Stimulated activated CD8-positive, alpha-beta memory T cell treated with anti-CD3 and anti-CD28 coated beads, Interleukin-2, amount 100 ng/mL, for 48 hours (primary cell): ENCODE results near the gene SMIM1.

Experiments
- DNase-seq, 2 donors: peaks; one replicate each; pipeline ENCODE4 v3.0.0-alpha.2; 2020; ENCODE audit warnings: low read depth in 2 of 2

The SMIM1 gene

DNA sequence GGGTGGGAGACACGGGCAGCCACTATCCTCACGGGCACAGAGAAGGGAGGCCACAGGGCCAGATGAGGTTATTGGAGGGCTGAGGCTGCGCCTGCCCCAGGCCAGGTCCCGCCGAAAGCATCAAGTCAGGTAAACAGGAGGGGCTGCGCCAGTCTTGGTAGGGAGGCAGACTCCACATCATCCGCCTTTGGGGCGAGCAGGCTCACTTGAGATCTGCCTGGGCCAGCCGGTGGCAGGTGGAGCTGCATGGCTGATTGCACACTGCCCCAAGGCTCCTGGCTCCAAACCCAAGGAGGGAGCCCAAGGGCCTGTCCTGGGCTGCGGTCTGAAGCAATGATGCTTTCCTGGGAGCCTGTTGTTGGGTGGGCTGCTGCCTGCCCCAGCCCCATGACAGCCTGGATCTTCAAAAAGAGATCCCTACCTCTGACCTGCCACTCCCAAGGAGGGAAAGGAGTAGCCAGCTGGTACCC is 4.6 kb downstream of the SMIM1 start:
- no peak for DNase-seq

DNA sequence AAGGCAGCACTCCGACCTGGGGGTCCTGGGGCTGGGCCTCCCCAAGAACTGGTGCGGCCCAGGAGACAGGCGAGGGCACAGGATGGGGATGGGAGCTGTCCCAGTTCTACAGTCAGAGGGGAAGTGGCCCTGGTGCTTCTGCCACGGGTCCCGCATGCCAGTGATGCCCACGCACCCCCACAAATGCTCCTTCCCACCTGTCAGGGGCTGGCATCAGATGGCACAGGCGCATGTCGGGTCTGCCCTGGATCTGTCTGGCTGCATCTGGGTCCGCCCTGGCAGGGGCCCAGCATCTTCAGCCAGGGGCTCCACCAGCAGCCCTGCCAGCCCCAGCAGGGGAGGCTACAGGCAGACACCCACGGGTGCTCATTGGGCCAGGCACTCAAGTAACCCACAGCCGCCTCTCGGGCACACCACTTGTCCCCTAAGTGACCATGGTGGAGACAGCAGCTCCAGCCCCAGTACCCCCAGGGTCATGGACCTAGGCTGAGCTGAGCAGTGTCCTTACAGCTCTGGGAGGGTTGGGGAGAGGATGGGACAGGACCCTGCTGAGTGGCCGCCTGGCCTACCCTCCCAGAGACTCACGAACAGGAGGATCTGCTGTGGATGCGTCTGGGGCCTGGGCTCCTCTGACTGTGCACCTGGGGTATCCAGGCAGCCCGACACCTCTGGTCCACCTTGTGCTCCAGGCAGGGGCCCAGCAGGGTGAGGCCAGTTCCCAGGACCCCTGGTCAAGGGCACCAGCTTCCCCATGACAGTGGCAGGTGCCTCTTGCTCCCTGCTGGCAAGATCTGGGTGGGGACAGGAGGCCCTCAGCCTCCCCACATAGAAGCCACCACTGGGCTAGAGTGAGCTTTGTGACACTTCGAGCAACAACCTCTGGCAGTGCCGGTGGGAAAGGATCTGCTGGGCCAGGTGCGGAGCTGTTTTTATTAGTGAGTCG is 5.4 kb downstream of the SMIM1 start:
- no peak for DNase-seq

DNA sequence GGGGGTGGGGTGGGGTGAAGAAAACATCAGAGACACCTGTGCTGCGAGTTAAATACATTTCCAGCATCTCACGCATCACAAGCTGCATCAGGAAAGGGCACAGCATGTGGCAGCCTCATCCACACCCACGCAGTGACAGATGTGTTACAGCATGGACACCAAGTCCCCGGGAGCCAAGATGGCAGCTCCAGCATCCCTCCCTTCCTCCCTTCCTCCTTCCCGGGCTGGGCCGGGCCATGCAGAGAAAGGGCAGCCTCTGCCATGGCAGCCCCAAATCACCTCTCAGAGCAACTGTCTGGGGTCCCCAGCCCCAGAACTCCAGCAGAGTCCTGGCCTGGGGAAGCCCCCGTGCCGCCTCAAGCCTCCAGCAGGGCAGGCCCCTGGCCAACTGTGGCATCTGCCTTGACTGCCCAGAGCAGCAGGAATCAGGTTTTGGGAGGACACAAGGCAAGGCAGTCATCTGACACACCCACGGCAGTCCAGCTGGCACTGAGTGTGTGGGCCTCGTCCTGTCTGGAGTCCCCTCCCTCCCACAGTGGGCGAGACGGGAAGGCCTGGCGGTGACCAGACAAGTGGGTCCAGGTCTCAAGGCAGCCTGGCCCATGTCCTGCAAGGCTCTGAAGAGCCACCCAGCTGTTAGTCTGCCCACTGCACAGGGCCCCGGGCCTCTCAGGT is 6.2 kb downstream of the SMIM1 start:
- DNase-seq, result no peak

DNA sequence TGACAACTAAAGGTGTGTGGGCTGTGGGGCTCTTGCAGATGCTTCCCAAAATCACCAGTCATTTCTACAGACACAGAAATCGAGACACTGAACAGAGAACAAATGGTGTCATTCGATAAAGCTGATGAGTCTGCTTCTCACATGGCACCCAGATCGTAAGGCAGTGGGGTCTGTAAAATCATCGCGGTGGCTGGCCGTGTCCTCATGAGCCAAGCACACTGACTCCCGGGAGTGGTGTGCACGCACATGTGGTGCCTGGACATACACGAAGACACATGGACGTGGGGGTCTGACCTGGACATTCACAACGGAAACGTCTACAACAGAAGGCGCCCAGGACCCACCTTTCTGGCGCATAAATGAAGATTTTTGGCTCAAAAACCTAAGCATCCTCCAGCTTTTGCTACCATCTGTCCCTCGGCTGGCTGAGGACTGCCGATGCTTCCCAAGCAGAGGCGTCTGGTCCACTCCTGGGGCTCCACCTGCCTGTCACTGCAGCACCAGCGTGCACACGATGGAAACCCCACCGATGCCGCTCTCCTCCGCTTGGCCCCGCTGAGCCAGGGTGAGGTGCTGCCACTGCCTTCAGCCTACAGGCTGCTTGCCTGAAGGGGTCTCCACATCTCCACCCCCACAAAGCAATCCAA is 6.8 kb downstream of the SMIM1 start:
- no peak for DNase-seq

DNA sequence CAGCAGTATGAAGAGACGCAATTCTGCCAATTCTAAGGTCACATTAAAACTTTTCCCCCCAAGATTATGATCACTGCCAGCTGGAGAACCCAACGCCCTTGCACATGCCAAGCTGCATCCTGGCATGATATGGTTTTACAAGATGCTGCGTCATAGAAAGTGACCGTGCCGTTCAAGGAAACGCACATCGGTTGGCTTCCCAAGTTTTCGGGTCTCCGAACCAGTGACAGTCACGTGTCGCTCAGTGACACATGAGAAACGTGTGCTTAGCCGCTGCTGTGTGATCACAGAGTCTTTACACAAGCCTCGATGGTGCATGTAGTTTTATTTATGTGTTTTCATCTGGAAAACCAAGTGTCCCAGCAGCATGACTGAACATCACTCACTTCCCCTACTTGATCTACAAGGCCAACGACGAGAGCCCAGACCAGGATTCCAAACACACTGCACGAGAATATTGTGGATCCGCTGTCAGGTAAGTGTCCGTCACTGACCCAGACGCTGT is 7.4 kb downstream of the SMIM1 start:
- DNase-seq, result no peak

DNA sequence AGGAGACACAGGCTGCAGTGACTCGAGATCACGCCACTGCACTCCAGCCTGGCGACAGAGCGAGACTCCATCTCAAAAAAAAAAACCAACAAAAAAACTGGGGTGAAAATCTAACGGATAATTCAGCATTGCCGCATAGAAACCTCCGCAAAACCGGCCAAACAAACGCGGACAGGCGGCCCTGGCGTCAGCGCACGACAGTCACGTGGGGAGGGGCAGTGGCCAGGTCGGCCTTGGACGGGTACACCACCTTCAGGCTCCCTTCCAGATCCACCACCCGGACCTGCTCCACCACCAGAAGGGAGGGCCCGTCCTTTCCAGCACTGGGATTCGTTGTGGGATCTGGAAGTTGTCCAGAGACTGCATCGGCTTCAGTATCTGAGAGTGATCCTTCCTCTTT is 8.4 kb downstream of the SMIM1 start:
- DNase-seq, result no peak

DNA sequence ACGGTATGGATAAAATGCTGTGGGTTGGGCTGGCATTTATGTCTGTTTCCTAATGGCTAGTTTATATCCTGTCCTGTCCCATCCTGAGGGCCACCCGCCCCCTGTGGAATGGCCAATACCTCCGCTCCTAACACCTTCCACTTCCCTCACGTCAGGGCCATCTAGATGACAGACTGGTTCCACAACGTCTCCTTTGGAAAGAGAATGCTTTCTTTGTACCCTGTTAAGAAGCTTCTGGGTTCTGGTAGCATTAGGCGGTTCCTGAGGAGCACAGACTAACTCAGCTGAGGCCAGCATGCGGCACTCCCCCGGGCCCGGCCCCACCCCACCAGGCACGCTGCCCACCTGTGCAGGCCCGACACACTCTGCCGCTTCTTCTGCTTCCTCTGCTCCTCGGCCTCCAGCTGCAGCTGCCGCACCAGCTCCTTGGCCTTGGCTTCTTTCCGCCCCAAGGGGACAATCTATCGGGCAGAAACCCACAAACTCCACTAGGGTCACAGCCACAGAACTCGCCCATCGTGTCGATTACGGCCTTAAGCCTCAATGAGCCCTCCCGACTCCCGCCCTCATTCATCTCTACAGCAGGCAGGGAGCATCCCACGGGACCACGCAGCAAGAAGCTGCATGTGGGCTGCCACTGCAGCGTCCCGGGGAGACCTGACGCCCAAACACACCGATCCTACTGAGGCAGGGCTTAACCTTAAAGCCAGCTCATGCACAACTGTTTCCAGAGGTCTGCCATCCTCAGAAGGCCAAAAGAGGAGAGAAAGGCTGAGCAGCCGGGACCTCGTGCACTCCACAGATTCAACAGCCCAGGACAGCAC is 11.3 kb downstream of the SMIM1 start:
- DNase-seq, result no peak

DNA sequence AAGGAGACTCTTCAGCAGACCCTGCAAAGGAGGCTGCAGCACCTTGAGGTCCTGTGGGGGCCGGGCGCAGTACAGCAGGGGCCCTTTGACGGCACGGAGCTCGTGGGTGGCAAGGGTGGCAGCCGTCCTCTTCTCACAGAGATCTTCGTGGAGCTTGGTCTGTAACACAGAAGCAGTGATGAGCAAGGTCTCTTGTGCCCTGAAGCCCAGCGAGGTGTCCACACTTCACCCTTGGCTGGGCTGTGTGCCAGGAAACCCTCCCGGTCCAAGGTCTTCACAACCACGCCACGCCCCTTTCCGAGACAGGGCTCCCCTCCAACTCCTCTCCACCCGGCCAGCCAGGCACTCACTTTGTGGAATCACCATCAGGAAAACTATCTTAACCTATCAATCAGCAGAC is 12.5 kb downstream of the SMIM1 start:
- no peak for DNase-seq

DNA sequence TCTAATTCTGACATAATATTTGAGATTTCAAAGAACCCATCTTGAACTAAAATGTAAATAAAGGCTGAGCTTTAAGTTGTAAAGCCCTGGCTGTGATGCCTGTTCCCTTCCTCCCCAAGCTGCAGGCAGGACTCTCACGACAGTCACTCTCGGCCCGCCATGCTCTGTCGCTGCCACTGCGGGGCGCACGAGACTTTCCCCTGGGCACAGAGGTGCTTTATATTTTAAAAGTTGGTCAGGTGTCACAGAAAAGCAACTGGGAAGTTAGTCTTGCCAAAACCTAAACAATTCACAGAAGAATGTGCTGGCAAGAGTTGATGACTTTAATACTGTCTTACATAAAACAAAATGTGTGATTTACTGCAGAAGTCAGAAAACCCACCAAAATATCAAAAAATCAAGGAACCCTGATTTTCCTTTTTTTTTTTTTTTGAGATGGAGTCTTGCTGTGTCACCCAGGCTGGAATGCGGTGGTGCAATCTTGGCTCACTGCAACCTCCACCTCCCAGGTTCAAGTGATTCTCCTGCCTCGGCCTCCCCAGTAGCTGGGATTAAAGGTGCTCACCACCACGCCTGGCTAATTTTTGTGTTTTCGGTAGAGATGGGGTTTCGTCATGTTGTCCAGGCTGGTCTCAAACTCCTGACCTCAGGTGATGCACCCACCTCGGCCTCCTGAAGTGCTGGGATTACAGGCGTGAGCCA is 13.1 kb downstream of the SMIM1 start:
- no peak for DNase-seq

DNA sequence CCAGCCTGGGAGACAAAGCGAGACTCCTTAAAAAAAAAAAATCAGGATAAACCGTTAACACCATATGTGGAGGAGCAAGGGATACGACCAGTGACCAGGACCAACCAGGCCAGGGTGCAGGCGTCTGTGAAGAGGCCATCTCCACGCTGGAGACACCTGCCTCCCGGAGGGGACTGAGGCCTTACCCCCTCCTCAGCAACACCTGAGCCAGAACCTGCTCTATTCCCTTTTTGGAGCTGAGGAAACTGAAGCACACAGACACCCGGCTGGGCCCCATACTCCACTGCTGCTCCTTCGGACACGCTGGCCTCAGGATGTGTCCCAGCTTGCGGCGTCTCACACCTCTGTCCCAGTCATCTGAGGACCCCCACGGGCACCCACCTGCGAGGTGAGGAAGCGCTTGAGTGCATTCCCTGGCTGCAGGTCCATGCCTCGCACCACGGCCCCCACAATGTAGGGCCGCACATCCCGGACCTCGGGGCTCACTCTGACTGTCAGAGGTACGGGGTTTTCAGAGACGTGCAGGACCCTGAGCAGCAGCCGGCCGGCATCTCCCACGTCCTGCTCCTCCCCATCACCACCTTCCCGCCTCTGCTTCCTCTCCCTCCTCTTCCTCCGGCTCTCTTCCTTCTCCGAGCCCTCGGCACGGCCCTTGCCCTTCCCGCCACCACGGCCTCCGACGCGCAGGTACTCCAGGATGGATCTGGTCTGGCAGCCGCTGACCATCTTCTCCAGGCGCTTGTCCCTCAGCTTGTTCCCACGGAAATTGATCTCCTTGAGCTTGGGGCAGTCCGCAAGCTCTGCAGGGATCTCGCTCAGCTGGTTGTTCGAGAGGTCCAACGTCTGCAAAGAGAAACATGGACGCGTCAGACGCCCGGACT is 14.2 kb downstream of the SMIM1 start:
- no peak for DNase-seq

DNA sequence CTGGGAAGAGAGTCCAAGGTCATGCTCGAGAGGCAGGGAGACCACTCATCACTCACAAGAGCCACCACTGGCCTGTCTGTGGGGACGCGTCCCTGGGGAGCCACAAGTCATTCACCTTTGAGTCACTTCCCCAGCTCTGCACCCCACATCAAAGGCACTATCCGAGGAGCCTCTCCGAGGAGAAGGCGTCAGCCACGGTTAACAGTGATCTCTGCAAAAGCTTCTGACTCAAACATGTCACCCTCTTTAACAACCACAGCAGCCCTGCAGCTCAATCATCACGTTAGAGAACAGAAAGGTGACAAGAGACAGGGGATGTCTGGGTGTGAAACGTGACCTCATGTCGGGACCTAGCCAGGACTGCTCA is 14.8 kb downstream of the SMIM1 start:
- DNase-seq, result peak in 1 of 2 donors; percentile 40

DNA sequence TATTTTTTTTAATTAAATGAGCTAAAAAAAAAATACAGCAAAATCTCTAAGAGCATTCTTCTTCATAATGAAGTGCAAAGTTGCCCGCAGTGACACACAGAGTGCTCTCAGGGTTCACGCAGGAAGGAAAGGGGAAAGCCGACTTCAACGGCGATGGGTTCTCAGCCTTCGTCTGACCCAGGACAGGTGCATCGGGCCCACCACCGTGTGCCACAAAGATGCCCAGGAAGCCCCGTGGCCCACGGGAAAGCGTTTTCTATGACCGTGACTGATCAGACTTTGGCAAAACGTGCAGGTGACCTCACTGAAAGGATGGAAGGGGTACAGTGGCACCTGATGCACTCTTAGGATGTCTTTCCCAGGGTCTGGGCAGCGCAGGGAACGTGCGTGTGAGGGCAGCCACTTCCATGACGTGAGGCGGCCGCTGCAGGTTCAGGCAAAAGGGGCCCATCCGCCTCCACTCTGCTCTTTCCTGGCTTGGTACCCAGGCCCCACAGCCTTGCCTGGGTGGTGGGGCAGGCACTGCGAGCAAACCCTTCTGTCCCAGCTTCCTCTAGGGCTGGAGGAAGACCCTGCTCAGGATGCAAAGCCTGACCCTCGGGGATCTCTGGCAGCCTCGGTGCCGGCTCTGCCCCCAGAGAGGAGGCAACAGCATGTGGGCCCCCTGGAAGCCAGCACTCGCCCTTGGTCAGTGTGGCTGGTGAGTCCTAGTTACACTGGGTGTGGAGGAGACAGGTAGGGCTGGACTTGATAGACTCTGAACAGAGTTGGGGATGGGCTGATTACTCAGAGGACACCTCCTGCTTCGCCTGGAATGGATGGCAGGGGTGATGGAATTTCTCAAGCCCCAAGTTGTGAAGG is 15.4 kb downstream of the SMIM1 start:
- no peak for DNase-seq

DNA sequence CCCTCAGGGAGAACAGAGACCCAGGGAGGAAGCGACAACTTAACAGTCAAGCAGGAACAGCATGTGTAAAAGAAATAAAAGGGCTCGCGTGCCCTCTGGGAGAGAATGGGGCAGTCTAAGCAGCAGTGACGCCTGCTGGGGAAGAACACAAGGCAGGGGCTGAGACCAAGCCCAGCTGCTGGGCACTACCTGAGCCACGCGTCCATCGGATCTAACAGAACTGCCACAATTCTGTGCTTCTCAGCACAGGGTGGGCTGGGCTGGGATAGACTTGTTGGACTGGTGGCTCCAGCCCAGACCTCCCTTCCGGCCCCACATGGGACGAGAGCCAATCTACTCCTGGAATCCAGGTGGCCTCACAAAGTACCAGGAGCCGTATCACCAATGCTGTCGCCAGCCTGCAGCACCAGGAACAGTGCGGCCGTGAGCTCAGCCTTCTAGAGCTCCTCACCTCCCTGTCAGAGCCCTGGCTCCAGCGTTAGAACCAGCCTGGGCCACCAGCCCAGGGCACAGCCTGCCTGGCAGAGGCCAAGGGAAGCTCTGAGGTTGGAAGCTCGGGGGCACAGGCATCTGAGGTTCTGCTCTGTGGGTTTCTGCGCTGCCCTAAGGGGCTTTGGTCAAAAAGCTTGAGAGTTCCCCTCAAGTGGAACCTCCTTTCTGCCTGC is 16.3 kb downstream of the SMIM1 start:
- no peak for DNase-seq

DNA sequence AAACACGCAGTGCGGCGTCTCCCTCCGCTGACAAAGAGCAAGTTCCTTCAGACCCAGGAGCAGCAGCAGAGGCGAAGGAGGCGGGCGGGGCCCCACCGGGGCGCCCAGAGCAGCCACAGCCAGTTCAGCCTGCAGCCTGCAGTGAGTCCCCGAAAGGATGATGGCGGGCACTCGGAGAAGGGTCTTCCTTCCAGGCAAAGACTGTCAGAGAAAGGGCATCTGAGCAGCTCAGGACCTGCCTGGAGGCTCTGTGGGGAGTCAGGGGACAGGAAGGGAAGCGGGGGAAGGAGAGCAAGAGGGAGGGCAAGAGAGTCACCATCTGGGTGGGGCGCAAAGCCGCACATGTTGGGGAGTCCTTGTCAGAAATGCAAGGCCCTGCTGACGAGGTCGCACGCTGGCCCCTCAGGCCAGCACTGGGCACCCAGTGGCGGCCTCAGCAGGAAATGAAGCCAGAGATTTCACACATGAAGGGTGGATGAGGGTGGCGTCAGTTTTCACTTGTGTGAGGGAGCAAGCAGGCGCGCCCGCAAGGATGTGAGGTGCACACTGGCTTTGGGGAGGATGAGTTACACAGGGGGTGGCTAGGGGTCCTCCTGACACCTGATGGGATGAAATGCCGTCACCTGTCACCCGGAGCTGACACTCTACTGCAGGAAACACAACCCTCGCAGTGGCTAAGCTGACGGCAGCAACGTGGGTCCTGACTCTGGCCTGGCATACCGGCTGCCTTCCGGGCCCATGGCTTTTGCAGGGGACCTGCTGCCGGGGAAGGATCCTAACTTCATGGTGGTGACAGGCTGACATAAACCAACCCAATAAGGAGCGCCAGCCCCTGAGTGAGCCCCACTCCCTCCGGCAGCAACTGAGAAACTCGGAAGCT is 17.1 kb downstream of the SMIM1 start:
- no peak for DNase-seq

DNA sequence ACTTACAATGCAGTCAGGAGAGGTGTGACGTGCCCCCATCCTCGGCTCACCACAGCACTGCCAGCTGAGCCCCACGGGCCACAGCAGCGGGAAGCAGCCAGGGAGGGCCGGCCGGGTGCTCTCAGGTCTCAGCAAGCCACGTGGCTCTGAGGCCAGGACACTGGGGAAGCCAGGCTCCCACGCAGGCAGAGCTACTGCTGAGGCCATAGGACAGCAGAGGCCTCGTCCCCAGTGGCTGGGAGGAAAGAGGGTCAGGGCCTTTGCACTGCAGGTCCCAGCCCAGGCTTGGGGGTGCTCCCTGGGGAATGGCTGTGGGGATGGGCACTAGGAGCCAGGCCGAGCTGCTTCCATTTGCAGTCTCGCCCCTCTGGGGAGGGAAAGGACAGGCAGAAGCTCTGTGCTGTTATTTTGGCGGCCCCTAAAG is 18.0 kb downstream of the SMIM1 start:
- DNase-seq, result no peak

DNA sequence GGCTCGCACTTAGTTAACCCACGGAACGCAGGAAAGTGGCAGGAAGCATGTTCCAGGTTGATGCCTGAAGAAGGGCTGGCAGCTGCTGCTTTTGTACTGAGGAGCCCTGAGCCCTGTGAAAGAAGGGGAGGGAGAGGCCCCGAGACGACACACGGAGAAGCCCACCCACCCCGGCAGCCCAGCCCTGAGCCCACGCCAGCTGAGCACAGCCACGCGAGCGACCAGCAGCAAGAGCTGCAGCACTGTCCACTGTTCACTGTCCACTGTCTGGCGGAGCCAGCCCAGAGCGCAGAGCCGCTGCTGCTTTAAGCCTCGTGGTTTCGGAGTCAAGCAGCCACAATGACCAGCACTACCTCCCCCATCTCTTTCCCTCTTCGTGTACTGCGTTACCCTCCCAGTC is 18.4 kb downstream of the SMIM1 start:
- DNase-seq, result no peak

DNA sequence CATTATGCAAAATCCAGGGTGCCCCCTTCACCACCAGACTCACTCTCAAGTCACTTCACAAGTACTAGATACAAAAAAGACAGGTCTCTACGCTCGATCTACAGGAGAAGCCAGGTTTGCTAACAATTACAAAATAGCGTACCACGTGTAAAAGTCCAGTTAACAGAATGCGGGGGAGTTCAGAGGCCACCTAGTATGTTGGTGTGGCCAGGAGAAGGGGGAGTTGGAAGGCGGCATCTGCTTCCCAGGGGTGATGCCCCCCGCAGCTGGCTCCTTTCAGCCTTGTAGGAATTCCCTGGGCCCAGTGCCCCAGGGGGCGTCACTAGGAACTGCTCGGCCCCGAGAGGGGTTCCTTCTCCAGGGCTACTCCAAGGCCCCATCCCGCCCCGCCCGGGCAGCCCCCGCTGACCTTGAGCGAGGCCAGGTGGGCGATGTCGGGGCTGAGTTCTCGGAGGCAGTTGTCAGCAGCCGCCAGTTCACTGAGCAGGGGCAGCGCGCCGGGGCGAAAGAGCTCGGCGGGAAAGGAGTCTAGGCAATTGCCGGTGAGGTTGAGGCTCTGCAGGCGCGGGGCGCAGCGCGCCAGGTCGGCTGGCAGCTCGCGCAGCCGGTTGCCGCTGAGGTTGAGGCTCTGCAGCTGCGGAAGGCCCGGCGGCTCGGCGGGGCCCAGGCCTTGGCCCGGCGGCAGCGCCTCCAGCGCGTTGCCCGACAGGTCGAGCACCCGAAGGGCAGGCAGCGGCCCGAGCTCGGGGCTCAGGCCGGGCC is 23.1 kb downstream of the SMIM1 start:
- no peak for DNase-seq
